ENCODE data around the gene GP2. TPM values are rescaled to one million over a fixed set of nuclear protein-coding genes. Genes with fewer than 3 reads are reported as not detected.

GP2 gene
- total RNA-seq, 4 donors from 2014 or later: not detected

DNA sequence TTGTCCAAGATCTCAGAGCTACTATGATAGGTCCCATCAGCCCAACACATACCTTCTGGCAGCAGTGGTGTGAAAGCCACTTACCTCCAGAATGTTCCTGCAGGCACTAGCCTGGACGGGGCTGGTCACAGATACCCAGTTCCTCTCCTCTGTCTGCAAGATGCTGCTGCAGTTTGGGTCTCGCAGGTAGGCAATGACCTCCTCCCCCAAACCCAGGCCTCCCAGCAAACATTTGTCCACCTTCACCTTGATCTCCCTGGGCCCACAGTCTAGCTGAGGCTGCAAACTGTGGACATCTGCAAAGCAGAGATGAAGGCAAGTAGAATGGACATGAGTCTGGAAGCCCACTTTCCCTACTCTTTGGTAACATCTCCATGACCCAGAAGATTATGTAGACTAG, 7.1 kb downstream of the GP2 start:
- TF ChIP-seq POLR2A (IDR thresholded peaks at IDR 0.05): no peak
- TF ChIP-seq, protein P1, sequence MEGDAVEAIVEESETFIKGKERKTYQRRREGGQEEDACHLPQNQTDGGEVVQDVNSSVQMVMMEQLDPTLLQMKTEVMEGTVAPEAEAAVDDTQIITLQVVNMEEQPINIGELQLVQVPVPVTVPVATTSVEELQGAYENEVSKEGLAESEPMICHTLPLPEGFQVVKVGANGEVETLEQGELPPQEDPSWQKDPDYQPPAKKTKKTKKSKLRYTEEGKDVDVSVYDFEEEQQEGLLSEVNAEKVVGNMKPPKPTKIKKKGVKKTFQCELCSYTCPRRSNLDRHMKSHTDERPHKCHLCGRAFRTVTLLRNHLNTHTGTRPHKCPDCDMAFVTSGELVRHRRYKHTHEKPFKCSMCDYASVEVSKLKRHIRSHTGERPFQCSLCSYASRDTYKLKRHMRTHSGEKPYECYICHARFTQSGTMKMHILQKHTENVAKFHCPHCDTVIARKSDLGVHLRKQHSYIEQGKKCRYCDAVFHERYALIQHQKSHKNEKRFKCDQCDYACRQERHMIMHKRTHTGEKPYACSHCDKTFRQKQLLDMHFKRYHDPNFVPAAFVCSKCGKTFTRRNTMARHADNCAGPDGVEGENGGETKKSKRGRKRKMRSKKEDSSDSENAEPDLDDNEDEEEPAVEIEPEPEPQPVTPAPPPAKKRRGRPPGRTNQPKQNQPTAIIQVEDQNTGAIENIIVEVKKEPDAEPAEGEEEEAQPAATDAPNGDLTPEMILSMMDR (IDR thresholded peaks at IDR 0.05 in 4 of 5, conservative IDR thresholded peaks at IDR 0.05 in 1 of 5): no peak
- Histone ChIP-seq H3K36me3 (no peaks in the 10 kb centered on the region), H3K27me3 (no peaks in the 10 kb centered on the region), H3K4me1 (no peaks in the 10 kb centered on the region), H3K9me3 (no peaks in the 10 kb centered on the region), H3K4me3 (no peak overlapping the region), H3K27ac (no peak overlapping the region)
- DNase-seq: no peak
- in situ Hi-C loops (cut with MboI; ENCODE audit: low sequenced_read_pairs in 4 of 4) (no loop called here), intact Hi-C loops (cut with DNase I; ENCODE audit: low total_unique reads) (no loop called here)
- no peak for ATAC-seq

DNA sequence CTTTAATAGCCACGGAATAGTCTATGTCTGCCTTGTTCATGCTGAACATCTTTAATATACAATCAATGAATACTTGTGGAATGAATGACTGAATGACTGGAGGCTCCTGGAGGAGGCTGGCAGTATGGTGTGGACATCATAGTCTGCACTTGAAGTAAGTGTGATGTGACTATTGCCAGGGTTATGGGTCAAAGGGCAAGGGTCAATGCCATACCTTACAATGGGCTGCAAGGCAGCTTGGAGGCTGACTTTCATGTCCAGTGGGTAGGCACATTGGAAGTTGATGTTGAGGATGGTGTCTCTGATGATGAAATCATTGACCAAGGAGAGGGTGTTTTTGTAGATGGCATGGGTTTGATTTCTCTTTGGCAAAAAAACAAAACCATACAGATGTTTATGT, 7.9 kb downstream of the GP2 start:
- H3K9me3 ChIP-seq: no peaks in the 10 kb centered on the region
- TF ChIP-seq, protein P1 (IDR thresholded peaks at IDR 0.05 in 4 of 5, conservative IDR thresholded peaks at IDR 0.05 in 1 of 5): no peak
- no peak for TF ChIP-seq POLR2A (IDR thresholded peaks at IDR 0.05)
- no peak overlapping the region for H3K4me3 ChIP-seq
- no peak for ATAC-seq
- H3K27ac ChIP-seq: no peak overlapping the region
- H3K4me1 ChIP-seq: no peaks in the 10 kb centered on the region
- H3K27me3 ChIP-seq: no peaks in the 10 kb centered on the region
- H3K36me3 ChIP-seq: no peaks in the 10 kb centered on the region
- DNase-seq: no peak
- in situ Hi-C loops (cut with MboI; ENCODE audit: low sequenced_read_pairs in 4 of 4): no loop called here
- intact Hi-C loops (cut with DNase I; ENCODE audit: low total_unique reads): no loop called here

DNA sequence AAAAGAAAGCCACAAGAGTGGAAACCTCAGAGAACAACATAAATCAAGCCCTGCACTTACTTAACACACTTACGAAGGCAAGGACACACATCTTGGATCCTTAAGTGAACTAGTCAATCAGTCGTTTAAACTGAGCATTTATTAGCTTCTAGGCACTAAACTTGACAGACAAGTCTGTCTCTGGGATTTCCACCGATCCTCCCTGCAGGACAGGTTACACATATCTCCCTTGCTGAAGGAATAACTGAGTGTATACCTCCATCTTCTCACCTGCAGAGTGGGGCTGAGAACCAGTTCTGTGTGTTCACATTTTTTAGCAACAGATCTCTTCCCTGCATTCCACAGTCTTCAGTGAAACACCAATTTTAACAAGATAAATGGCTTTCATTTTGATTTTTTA, 8.9 kb downstream of the GP2 start:
- Histone ChIP-seq H3K36me3 (no peaks in the 10 kb centered on the region), H3K27me3 (no peaks in the 10 kb centered on the region), H3K4me1 (no peaks in the 10 kb centered on the region), H3K27ac (no peak overlapping the region), H3K9me3 (no peaks in the 10 kb centered on the region), H3K4me3 (no peak overlapping the region)
- in situ Hi-C loops (cut with MboI; ENCODE audit: low sequenced_read_pairs in 4 of 4) (no loop called here), intact Hi-C loops (cut with DNase I; ENCODE audit: low total_unique reads) (no loop called here)
- TF ChIP-seq, protein P1 (IDR thresholded peaks at IDR 0.05 in 4 of 5, conservative IDR thresholded peaks at IDR 0.05 in 1 of 5): no peak
- TF ChIP-seq POLR2A (IDR thresholded peaks at IDR 0.05): no peak
- DNase-seq (no peak), ATAC-seq (no peak)

DNA sequence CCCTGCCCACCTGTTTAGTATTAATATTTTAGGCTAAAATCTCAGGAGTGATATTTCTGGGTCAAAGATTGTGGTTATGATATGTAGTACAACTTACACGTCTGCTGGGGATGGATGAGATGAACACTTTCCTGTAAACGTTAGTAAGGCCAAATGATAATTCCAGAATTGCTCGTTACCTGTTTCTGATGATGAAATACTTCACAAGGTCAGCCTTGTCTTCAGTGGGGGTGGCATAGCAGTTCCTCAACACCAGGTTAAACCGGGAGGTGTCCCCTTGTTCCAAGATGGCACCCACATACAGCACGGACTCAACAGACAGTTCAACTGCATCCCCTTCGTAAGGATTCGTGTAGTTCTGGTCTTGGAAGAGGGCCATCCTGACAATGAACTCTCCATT, 9.3 kb downstream of the GP2 start:
- in situ Hi-C loops (cut with MboI; ENCODE audit: low sequenced_read_pairs in 4 of 4) (no loop called here), intact Hi-C loops (cut with DNase I; ENCODE audit: low total_unique reads) (no loop called here)
- Histone ChIP-seq H3K4me1 (no peaks in the 10 kb centered on the region), H3K27me3 (no peaks in the 10 kb centered on the region), H3K27ac (no peak overlapping the region), H3K36me3 (no peaks in the 10 kb centered on the region), H3K9me3 (no peaks in the 10 kb centered on the region), H3K4me3 (no peak overlapping the region)
- TF ChIP-seq, protein P1 (IDR thresholded peaks at IDR 0.05 in 4 of 5, conservative IDR thresholded peaks at IDR 0.05 in 1 of 5): no peak
- no peak for TF ChIP-seq POLR2A (IDR thresholded peaks at IDR 0.05)
- no peak for DNase-seq
- no peak for ATAC-seq

DNA sequence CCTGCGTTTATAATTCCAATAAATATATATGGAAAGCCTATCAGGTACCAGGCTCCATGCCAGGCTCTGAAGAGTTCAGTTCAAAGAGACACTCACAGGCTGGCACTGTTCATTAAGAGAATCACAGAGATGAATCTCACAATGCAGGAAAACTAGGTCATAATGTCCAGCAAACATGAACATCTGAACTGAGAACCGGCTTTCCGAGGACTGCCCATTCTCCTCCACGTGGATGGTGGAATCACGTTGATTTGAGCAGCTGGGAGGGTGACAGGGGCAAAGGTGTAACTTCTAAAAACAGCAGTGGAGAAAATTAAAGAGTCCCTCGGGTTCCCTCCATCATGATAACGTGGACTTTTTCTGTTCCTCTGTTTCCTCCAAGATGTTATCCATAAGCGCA, 10.2 kb downstream of the GP2 start:
- intact Hi-C loops (cut with DNase I; ENCODE audit: low total_unique reads): no loop called here
- ATAC-seq: no peak
- Histone ChIP-seq H3K27ac (no peak overlapping the region), H3K4me1 (no peaks in the 10 kb centered on the region), H3K36me3 (no peaks in the 10 kb centered on the region), H3K9me3 (no peaks in the 10 kb centered on the region), H3K4me3 (no peak overlapping the region), H3K27me3 (no peaks in the 10 kb centered on the region)
- DNase-seq: no peak
- TF ChIP-seq POLR2A (IDR thresholded peaks at IDR 0.05): no peak
- TF ChIP-seq, protein P1 (IDR thresholded peaks at IDR 0.05 in 4 of 5, conservative IDR thresholded peaks at IDR 0.05 in 1 of 5): no peak
- in situ Hi-C loops (cut with MboI; ENCODE audit: low sequenced_read_pairs in 4 of 4): no loop called here

All from gastrocnemius medialis (tissue), 4 donors.